ENCODE results near the gene FOXB1.

DNA sequence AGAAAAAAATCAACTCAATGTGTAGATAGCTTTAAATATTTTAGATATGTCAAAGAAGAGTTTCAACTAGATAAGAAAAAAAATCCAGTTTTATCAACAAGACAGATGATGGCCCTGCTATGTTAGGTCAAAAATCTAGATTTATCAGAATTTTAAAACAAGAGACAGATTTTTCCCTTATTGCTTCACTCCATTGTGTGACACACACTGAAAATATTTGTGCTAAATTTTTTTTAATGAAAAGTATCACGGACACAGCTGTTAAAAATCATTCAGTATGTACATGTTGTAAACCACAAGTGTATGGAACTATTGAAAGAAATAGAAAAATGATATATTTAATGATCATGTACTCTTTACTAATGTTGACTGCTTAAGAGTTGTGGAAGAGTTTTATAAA lies 43.6 kb downstream of the FOXB1 start:
- no peak for TF ChIP-seq MLX (CRISPR knock-in tag; IDR thresholded peaks at IDR 0.05)
- TF ChIP-seq, protein P1, sequence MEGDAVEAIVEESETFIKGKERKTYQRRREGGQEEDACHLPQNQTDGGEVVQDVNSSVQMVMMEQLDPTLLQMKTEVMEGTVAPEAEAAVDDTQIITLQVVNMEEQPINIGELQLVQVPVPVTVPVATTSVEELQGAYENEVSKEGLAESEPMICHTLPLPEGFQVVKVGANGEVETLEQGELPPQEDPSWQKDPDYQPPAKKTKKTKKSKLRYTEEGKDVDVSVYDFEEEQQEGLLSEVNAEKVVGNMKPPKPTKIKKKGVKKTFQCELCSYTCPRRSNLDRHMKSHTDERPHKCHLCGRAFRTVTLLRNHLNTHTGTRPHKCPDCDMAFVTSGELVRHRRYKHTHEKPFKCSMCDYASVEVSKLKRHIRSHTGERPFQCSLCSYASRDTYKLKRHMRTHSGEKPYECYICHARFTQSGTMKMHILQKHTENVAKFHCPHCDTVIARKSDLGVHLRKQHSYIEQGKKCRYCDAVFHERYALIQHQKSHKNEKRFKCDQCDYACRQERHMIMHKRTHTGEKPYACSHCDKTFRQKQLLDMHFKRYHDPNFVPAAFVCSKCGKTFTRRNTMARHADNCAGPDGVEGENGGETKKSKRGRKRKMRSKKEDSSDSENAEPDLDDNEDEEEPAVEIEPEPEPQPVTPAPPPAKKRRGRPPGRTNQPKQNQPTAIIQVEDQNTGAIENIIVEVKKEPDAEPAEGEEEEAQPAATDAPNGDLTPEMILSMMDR (CRISPR knock-in tag; IDR thresholded peaks at IDR 0.05), result no peak
- TF ChIP-seq MAZ (IDR thresholded peaks at IDR 0.05; ENCODE audit: borderline replicate concordance, low read depth, low read length), result no peak
- TF ChIP-seq MAZ (CRISPR knock-in tag; IDR thresholded peaks at IDR 0.05; ENCODE audit: low read depth), result no peak
- no peak for TF ChIP-seq POLR2AphosphoS5 (IDR thresholded peaks at IDR 0.05; ENCODE audit: low read depth, low read length)
